ENCODE measurements around the gene KDM1A.

GRCh38 chr1:23013657-23014056, 5.6 kb upstream of the KDM1A start:
- no peak for TF ChIP-seq CTCF (IDR thresholded peaks at IDR 0.05)
- TF ChIP-seq POLR2A (IDR thresholded peaks at IDR 0.05), result no peak
